Left lung (tissue), 10 donors: ENCODE results near the gene TTC16. TPM values are rescaled to one million over a fixed set of nuclear protein-coding genes. Genes with fewer than 3 reads are reported as not detected.

Source experiments
- ATAC-seq: fragments of 200-7000 bp; cut with Tn5 transposase; one replicate; pipeline ENCODE4 v1.9.1; 2020; ENCODE audit warnings: moderate library complexity
- DNase-seq, 4 donors: peaks; one replicate each; pipeline ENCODE4 v3.0.0-alpha.2; 2013 to 2020
- H3K27ac ChIP-seq, 2 donors: fragments of 200-600 bp; sonication (generic) in 1 of 2; one replicate each; pipeline versions ENCODE4 v1.5.0 to v1.8.0; 2020 to 2021
- H3K27me3 ChIP-seq, 2 donors: fragments of 200-600 bp; sonication (generic) in 1 of 2; one replicate each; pipeline versions ENCODE4 v1.5.0 to v1.8.0; 2020 to 2021
- H3K36me3 ChIP-seq, 2 donors: fragments of 200-600 bp; sonication (generic) in 1 of 2; one replicate each; pipeline versions ENCODE4 v1.5.0 to v1.8.0; 2020 to 2021
- H3K4me1 ChIP-seq, 2 donors: fragments of 200-600 bp; one replicate each; pipeline ENCODE4 v1.8.0; 2021
- H3K4me3 ChIP-seq, 2 donors: fragments of 200-600 bp; sonication (generic) in 1 of 2; one replicate each; pipeline versions ENCODE4 v1.5.0 to v1.8.0; 2020 to 2021; ENCODE audit warnings: mild to moderate bottlenecking in 1 of 2
- H3K9me3 ChIP-seq, 2 donors: fragments of 200-600 bp; sonication (generic) in 1 of 2; one replicate each; pipeline versions ENCODE4 v1.5.0 to v1.8.0; 2020 to 2021
- CTCF ChIP-seq, 2 donors: fragments of 200-600 bp; sonication (generic) in 1 of 2; IDR thresholded peaks; one replicate each; pipeline versions ENCODE4 v1.5.0 to v1.8.0; 2021; ENCODE audit warnings: antibody characterized with exemption in 2 of 2
- intact Hi-C, 2 donors: fragments of 100-400 bp; cut with DNase I; formaldehyde crosslinking; loops; one replicate each; pipeline versions ENCODE4 v1.11.2 to v1.14.2; 2022
- polyA plus RNA-seq, 6 donors: library from polyadenylated mRNA; unstranded; fragments of 120-200 nt; gene quantifications; one replicate each; pipeline ENCODE4 v1.2.1, GENCODE V29; 2013; ENCODE audit not compliant: insufficient read length in 6 of 6
- total RNA-seq, 2 donors: library from RNA; stranded (reverse); fragmentation: NEBNext Ultra II Directional; extraction: Animal tissue kit (Norgen Biotek cat#: 25700); gene quantifications; one replicate each; pipeline ENCODE4 v1.2.1, GENCODE V29; 2021
- donor health status: DM: no; HTN: yes; CAD: no.
- donor health status: DM: no; HTN: no; CAD: no.

TTC16 gene
- total and polyA plus RNA-seq, 8 donors: 0.15 to 1.4 (median 0.78) TPM

- intact Hi-C loops: no loop called here
Measured at GRCh38 chr9:127683723-127684122, 32.2 kb upstream of the TTC16 start.

GRCh38 chr9:127684576-127684975 is 31.3 kb upstream of the TTC16 start:
- H3K36me3 ChIP-seq: peaks cover 0 to 78% of the 10 kb centered on the region in 2 donors
- intact Hi-C loops: no loop called here
- no peak for TF ChIP-seq CTCF (IDR thresholded peaks at IDR 0.05)

More at GRCh38 chr9:127683723-127684122, 32.2 kb upstream of the TTC16 start:
- no peak for ATAC-seq
- no peaks in the 10 kb centered on the region for H3K27me3 ChIP-seq
- peaks cover 0 to 76% of the 10 kb centered on the region in 2 donors for H3K36me3 ChIP-seq
- no peak for TF ChIP-seq CTCF (IDR thresholded peaks at IDR 0.05)
- H3K9me3 ChIP-seq: no peaks in the 10 kb centered on the region
- no peak overlapping the region for H3K27ac ChIP-seq
- DNase-seq: no peak
- H3K4me1 ChIP-seq: no peaks in the 10 kb centered on the region
- H3K4me3 ChIP-seq: no peak overlapping the region

GRCh38 chr9:127686461-127687393 is 29.2 kb upstream of the TTC16 start:
- Histone ChIP-seq H3K4me1 (no peaks in the 10 kb centered on the region), H3K36me3 (peaks cover 0 to 78% of the 10 kb centered on the region in 2 donors), H3K4me3 (no peak overlapping the region), H3K9me3 (no peaks in the 10 kb centered on the region), H3K27me3 (no peaks in the 10 kb centered on the region), H3K27ac (no peak overlapping the region)
- TF ChIP-seq CTCF (IDR thresholded peaks at IDR 0.05): no peak
- intact Hi-C loops: no loop called here
- DNase-seq: no peak
- no peak for ATAC-seq

More at GRCh38 chr9:127684576-127684975, 31.3 kb upstream of the TTC16 start:
- H3K27me3 ChIP-seq: no peaks in the 10 kb centered on the region
- H3K4me3 ChIP-seq: no peak overlapping the region
- ATAC-seq (no peak), DNase-seq (no peak)
- H3K4me1 ChIP-seq: no peaks in the 10 kb centered on the region
- H3K27ac ChIP-seq: no peak overlapping the region
- no peaks in the 10 kb centered on the region for H3K9me3 ChIP-seq

GRCh38 chr9:127689329-127690000 is 26.4 kb upstream of the TTC16 start:
- ATAC-seq: no peak
- H3K27me3 ChIP-seq: no peaks in the 10 kb centered on the region
- no peak overlapping the region for H3K4me3 ChIP-seq
- DNase-seq: no peak
- peaks cover 0 to 57% of the 10 kb centered on the region in 2 donors for H3K36me3 ChIP-seq
- no peak for TF ChIP-seq CTCF (IDR thresholded peaks at IDR 0.05)
- intact Hi-C loops: no loop called here
- H3K4me1 ChIP-seq: no peaks in the 10 kb centered on the region
- no peaks in the 10 kb centered on the region for H3K9me3 ChIP-seq
- no peak overlapping the region for H3K27ac ChIP-seq

GRCh38 chr9:127690735-127691134 is 25.1 kb upstream of the TTC16 start:
- ATAC-seq (no peak), DNase-seq (no peak)
- Histone ChIP-seq H3K4me3 (no peak overlapping the region), H3K9me3 (no peaks in the 10 kb centered on the region), H3K36me3 (peaks cover 0 to 53% of the 10 kb centered on the region in 2 donors), H3K27me3 (no peaks in the 10 kb centered on the region), H3K27ac (no peak overlapping the region), H3K4me1 (no peaks in the 10 kb centered on the region)
- TF ChIP-seq CTCF (IDR thresholded peaks at IDR 0.05): no peak
- intact Hi-C loops: no loop called here
